ENCODE results near the gene SCN4A. TPM values are rescaled to one million over a fixed set of nuclear protein-coding genes. Genes with fewer than 3 reads are reported as not detected.

The SCN4A gene
- total RNA-seq, 1 experiment from 2014 or later = 0.37 TPM

Other genes with a start within 250 kb of the SCN4A start
- gene STRADA, start 231.1 kb downstream of the SCN4A start, total RNA-seq (2014; rRNA removed; shearing (Covaris generic); ENCODE audit: low replicate concordance) = 14.7 and 17.5 TPM in 2 replicates
- gene CCDC47, start 199.3 kb downstream of the SCN4A start, total RNA-seq (2014; rRNA removed; shearing (Covaris generic); ENCODE audit: low replicate concordance) = 35.5 and 37.9 TPM in 2 replicates
- gene DDX42, start 198.7 kb downstream of the SCN4A start, total RNA-seq (2014; rRNA removed; shearing (Covaris generic); ENCODE audit: low replicate concordance) = 18.5 and 23.7 TPM in 2 replicates
- 108 and 120 TPM in 2 replicates for gene PSMC5, start 145.5 kb downstream of the SCN4A start, total RNA-seq (2014; rRNA removed; shearing (Covaris generic); ENCODE audit: low replicate concordance)
- 49.4 and 83.9 TPM in 2 replicates for gene FTSJ3, start 145.3 kb downstream of the SCN4A start, total RNA-seq (2014; rRNA removed; shearing (Covaris generic); ENCODE audit: low replicate concordance)
- gene SMARCD2, start 130.2 kb downstream of the SCN4A start, total RNA-seq (2014; rRNA removed; shearing (Covaris generic); ENCODE audit: low replicate concordance) = 125 and 162 TPM in 2 replicates
- gene CSH2, start 99.2 kb downstream of the SCN4A start, total RNA-seq (2014; rRNA removed; shearing (Covaris generic); ENCODE audit: low replicate concordance) = not detected in 2 replicates
- gene GH2, start 91.0 kb downstream of the SCN4A start, total RNA-seq (2014; rRNA removed; shearing (Covaris generic); ENCODE audit: low replicate concordance) = not detected in 2 replicates
- gene CSH1, start 76.3 kb downstream of the SCN4A start, total RNA-seq (2014; rRNA removed; shearing (Covaris generic); ENCODE audit: low replicate concordance) = not detected in 2 replicates
- not detected in 2 replicates for gene CSHL1, start 61.7 kb downstream of the SCN4A start, total RNA-seq (2014; rRNA removed; shearing (Covaris generic); ENCODE audit: low replicate concordance)
- not detected in 2 replicates for gene GH1, start 54.1 kb downstream of the SCN4A start, total RNA-seq (2014; rRNA removed; shearing (Covaris generic); ENCODE audit: low replicate concordance)
- gene CD79B, start 40.6 kb downstream of the SCN4A start, total RNA-seq (2014; rRNA removed; shearing (Covaris generic); ENCODE audit: low replicate concordance) = not detected in 2 replicates
- gene PRR29, start 25.4 kb upstream of the SCN4A start, total RNA-seq (2014; rRNA removed; shearing (Covaris generic); ENCODE audit: low replicate concordance) = 1.1 and 3.9 TPM in 2 replicates
- gene ICAM2, start 47.7 kb upstream of the SCN4A start, total RNA-seq (2014; rRNA removed; shearing (Covaris generic); ENCODE audit: low replicate concordance) = not detected in 2 replicates
- gene ERN1, start 157.2 kb upstream of the SCN4A start, total RNA-seq (2014; rRNA removed; shearing (Covaris generic); ENCODE audit: low replicate concordance) = 0.46 and 1.2 TPM in 2 replicates

All from Caki2 (cell line).